NOMO-1 treated with DMSO at 0.1 percent for 48 hours (cell line): ENCODE measurements around the gene NAA40.

ENCODE experiments used
- DNase-seq: peaks from one replicate; lab custom pipeline; 2025; ENCODE audit not compliant: unreplicated experiment; lab: John Stamatoyannopoulos, UW

NAA40 gene

DNA sequence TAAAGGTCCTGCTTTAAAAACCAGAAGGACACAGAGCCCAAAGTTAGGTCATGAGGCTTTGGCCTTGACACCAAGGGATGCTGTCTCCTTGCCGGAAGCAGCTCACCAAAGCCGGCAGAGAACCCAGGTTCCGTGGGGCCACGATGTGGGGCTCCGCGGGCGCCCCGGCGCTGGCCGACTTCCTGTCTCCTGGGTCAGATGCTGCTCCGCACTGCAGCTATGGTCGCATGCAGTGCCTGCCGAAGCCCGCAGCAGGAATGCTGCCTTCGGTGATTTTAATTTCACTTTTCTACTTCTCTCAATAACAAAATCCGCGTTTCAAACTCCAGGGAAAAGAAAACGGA lies 47.0 kb downstream of the NAA40 start:
- DNase-seq, result peak; percentile 34

DNA sequence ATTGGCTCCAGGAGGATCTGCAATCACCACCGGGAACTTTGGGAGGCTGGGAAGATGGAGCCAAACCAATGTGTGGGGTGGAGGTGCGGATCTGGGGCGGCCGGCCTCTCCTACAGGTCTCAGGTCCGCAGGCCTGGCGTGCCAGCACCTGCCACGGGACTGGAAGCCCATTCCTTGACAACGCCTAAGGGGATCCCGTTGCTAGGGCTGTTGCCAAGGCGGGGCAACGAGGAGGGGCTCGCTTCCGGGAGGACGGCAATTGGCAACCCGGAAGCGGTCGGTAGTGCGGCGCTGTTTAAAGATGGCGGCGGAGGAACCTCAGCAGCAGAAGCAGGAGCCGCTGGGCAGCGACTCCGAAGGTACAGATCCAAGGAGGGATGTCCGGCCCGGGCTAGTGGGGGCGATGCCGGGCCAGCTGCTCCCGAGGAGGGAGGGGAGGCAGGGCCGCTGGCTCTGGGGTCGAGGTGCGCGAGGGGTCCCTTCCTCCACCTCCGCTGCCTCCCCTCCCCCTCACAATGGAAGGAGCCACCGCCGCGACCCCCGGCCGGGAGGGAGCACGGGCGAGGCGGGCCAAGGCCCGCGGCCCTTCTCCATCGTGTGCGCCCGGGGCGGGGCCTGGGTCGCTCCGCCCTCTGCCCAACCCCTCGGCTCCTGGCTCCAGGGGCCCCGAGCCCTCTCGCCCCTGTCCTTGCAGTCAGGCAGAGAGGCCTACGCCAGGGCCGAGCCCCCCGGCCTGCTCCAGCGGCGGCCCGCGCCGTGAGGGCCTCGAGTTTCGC lies 47.5 kb downstream of the NAA40 start, which contains the start of gene OTUB1:
Gene OTUB1, plus strand, starts transcription at position 283 of the 776 bp plus-strand sequence. Its CDS starts 19 bp downstream, at position 302.
- DNase-seq, result peak; percentile 81

DNA sequence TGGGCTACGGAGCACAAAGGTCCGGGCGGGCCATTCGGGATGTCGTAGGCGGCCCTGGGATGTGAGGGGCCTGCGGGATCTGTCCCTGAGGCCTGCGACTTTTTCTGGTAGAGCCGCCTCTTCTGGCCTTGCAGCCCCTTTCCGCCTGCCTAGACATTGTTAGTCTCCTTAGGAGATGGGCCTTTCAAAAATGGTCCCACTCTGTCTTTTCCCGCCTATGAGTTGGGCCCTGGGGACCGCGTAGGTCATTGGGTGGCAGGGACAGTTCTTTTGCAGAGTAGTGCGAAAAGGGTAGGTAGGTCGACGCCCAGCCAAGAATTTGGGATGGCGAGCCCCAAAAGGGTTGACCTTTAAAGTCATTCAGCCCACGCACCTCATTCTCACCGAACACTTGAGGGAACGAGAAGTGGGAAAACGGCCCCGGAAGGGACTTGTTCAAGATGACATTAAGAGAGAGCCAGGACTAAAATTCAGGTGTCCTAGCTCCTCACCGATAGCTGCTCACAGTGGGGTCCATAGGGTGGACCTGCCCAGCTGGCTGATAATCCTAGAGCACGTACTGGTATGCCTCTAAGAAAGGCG lies 48.2 kb downstream of the NAA40 start:
- DNase-seq, result no peak

DNA sequence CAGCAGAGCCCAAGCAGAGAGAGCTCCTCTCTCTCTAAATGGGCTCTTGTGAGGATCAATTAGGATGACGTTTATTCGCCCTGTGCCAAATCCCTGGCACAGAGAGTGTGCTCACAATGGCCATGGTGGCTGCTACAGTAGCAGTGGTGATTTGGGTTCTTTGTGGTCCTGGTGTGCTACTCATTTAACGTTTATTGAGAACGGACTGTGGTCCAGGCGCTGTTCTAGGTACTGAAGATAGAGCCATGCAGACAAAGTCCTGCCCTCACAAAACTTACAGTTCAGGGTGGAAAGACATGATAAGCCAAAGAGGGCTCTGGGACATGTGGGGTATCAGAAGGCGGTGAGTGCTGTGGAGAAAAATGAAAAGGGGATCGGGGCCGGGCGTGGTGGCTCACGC lies 52.8 kb downstream of the NAA40 start:
- DNase-seq, result no peak

DNA sequence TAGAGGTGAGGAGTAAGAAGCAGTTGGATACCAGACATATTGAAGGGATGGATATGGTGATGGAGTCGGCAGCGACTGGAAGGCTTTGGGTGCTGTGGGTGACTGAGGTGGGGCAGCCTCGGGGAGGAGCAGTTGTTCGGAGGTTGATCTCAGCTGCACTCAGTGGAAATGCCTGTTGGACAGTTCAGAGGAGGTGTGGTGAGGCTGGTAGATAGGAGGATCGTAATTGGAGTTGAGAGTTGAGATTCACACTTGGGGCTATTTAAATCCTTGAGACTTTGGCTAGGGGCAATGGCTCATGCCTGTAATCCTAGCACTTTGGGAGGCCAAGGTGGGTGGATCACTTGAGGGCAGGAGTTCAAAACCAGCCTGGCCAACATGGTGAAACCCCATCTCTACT lies 54.3 kb downstream of the NAA40 start:
- no peak for DNase-seq

DNA sequence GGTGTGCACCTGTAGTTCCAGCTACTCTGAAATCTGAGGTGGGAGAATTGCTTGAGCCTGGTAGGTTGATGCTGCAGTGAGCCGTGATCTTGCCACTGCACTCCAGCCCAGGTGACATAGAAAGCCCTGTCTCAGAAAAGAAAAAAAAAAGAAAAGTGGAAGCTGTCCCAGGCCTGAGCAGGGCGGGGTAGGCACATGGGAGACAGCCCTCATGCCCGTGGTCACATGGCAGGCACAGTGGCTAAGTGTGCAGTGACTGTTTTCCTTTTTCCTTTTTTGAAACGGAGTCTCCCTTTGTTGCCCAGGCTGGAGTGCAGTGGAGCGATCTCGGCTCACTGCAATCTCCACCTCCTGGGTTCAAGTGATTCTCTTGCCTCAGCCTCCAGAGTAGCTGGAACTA lies 55.2 kb downstream of the NAA40 start:
- DNase-seq, result no peak

DNA sequence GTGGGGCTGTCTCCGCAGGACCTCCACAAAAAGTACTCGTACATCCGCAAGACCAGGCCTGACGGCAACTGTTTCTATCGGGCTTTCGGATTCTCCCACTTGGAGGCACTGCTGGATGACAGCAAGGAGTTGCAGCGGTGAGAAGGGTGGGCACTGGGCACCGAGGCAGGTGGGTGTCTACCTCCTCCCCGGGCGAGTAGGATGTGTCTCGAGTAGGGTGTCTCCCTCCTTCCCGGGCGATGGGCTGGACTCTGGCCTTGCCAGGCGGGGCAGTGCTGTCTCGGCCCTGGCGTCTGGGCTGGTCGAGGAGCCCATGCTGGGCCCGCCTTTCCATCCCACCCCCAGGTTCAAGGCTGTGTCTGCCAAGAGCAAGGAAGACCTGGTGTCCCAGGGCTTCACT lies 57.7 kb downstream of the NAA40 start:
- no peak for DNase-seq

DNA sequence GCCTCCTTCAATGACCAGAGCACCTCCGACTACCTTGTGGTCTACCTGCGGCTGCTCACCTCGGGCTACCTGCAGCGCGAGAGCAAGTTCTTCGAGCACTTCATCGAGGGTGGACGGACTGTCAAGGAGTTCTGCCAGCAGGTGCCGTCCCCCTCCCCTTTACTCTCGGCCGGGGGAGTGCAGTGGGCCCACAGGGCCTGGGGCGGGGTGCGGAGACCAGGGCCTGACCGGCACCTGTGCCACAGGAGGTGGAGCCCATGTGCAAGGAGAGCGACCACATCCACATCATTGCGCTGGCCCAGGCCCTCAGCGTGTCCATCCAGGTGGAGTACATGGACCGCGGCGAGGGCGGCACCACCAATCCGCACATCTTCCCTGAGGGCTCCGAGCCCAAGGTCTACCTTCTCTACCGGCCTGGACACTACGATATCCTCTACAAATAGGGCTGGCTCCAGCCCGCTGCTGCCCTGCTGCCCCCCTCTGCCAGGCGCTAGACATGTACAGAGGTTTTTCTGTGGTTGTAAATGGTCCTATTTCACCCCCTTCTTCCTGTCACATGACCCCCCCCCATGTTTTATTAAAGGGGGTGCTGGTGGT lies 58.4 kb downstream of the NAA40 start:
- no peak for DNase-seq

DNA sequence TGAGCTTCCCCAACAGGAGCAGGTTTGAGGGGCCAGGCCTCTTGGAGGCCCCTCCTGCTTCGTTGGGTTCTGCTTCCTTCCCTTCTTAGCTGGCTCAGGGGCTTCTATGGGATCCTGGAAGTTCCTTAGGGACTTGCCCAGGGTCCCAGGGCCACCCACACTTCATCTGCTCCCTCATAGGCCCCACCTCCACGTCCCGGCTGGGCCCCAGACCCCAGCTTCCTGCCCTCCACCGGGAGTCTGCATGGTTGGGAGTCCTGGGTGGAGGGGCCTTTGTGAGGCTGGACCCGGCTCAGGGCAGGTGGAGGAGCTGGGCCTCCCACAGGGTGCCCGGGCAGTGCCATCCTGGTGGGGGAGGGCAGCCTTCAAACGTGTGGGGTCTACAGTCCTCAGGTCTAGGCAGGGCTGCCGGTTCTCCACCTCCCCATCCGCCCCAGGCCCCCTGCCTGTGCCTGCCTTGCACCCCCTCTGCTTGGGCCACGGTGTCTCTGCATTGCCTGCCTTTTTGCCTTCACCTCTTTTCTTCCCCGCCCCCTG lies 59.1 kb downstream of the NAA40 start:
- no peak for DNase-seq

DNA sequence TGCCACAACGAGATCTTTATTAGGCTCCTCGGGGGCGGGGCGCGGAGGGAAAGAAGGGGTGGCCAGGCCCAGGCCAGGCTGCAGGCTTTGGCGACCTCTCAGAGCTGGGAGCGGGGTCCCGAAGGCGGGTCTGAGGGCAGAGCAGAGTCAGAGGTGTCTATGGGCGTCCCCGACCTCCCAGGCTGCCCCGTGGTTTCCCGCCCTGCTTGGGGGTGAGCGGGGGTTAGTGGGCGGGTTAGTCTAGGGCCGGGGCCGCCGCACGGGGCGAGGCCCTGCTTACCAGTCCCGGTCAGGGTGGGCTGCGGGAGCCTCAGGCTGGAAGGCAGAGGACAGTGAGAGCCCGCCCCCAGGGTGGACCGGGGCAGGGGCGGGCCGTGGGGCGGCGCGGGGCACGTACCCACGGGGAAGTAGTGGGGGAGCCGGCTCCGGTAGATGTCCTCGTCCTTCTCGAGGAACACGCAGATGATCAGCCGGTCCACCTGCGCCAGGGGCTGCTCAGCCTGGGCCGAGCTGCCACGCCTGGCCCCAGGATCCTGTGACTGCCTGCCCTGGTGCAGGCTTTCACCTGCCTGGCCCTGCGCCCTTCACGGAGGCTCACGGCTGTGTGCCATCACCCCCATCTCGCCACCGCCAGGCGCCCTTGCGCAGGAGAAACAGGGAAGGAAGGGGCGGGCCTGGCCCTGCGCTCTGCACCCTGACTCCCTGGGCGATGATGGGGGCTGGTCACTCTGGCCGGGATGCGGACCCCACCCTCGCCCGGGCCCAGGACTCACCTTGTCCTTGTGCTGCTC lies 60.0 kb downstream of the NAA40 start:
- DNase-seq, result no peak

DNA sequence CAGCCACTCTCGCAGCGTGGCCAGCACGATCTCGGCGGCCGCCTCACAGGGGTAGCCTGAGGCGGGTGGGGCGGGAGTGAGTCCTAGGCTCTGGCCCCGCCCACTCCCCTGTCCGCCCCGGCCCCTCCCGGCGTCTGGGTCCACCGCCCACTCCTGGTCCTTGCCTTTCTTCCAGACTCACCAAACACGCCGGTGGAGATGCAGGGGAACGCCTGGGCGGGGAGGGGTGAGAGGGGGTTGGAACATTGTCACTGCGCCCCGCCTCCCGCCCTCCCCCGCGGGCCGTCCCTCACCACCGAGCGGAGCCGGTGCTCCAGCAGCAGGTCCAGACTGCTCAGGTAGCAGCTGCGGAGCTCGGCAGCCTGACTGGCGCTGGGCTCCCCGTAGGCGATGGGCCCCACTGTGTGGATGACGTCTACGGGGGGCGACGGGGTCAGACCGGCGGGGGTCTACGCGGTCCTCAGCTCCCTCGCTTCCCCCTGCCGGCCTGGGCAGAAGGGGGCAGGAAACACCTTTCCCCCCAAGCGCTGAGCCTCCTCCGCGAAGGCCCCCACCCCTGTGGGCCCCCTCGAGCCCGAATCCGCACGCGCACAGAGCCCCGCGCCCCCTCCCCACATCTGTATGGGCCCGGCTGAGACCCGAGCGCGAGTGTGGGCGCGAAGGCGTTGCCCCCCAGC lies 60.7 kb downstream of the NAA40 start:
- DNase-seq, result no peak

DNA sequence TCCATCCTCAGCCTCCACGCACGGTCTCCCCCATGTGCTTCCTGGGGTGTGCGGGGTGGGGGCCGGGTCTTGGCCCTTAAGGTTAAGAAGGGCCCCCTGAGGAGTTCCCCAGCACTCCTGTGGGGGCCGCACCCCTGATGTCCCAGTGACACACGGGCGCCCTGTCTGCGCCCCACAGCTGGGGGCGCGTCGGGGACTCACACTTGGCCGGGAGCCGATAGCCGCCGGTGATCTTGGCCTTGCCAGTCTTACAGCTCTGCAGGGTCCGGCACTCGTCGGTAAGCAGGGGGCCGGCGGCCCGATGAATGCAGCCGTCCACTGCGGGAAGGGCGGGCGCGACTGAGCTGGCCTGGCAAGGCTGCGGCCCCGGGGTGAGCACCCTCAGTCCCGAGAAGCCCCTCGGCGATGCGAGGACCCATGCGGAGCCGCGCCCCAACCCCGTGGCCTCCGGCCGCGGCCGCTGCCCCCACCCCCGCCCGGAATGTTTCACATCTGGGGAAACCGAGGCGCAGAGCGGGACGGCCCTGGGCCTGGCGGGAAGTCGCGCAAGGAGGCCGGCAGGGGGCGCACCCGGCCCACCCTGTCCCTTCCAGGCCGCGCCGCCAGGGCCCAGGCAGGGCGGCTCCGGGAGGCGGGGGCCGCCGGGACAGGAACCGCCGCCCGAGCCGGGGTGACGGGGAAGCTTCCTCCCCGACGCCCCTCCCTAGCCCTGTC lies 61.4 kb downstream of the NAA40 start:
- peak; percentile 39 for DNase-seq

DNA sequence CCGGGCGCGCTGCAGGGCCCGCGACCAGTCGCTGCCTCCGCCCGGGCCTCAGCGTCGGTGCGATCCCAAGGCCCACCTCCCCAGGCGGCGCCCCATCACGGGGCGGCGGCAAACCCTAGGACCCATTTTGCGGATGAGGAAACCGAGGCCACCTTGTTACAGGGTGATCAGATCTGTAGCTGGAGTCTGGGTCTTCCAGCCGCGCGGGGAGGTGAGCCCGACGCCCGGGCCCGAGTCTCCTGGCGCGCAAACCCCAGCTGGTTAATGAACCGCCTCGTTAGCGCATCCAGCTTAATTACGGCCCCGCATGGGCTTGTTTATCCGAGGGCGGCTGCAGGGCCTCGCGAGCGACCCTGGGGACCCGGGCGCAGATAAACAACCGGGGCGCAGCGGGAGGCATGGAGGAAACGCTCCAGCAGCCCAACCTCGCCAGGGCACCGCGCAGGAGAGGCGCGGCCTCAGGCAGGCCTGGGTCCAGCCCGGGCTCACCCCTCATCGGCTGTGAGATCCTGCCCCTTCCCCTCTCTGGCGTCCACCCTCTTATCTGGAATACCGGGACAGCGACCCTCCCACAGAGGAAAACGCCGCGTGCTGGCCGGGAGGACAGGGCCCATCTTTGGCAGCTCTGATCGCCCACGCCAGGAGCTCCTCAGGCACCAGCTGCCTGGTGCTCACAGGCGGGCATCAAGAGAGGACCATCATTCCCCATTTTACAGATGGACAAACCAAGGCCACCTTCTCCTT lies 62.1 kb downstream of the NAA40 start:
- DNase-seq, result no peak

DNA sequence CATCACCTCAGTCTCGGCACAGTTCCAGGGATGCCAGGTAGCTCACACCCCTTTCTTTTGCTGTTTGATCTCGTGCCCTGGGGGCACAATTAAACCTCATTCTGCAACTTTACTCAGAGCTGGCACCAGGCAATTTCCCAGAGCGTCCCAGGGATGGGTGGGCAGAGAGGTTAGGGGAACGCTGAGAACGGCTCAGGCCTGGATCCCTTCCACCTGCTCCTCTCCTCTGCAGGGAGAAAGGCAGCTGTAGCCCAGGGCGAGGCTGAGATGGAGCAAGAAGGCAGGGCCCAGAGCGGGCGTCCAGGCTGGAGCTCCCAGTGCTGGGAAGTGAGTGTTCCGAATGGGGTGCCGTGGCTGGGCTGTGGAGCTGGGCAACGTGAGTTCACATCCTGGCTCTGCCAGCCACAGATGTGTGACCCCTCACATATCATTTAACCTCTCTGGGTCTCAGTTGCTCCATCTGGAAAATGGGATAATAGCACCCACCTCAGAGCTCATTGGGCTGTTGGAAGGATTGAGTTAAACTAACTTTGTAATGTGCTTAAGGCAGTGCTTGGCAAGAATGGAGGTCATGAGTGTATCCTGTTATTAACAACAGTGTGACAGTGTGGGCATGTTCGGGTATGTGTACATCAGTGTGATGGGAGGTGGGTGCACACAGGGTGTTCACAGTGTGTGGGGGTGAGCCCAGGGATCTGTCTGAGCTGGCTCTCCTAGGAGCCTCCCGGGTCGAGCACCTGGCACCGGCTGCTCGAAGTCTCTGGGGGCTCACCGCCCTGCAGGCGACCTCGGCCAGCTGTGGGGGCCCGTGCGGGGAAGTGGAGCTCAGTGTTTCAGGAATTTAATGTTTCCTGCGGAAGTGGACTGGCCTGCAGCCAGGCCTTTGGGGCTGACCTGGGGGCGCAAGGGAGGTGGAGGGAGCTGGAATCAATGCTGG lies 63.0 kb downstream of the NAA40 start:
- no peak for DNase-seq

DNA sequence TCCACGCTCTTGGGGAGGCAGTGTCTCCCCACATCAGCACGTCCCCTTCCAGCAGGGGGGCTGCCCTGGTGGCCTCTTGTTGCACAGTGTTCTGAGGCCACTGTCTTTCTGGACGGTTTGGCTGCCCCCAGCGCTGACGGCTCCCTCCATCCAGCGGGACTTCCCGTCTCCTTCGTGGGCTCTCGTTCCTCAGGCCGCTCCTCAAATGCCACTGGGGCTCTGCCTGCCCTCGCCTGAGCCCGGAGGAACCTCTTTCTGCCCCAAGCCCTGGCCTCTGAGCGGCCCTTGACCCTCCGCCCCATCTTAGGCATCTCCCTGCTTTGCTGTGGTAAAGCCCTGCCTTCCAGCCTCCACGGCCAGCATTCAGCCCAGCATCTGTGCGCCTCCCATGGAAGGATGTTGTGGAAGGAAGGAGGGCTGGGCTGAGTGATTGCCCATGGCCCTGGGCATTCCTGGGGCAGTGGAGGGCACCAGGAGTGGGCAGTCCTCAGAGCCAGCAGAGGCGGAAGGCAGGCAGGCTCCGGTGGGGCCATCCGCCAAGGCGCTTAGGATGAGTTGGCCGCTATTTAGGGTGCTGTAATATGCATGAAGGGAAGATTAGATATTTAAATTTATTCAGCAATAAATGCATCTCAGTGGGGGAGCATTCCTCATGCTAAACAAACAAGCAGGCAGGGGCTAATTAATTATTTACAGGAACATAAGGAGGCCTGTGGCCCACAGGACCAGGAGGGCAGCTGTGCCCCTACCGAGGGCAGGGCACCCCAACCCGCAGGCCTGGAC lies 65.2 kb downstream of the NAA40 start:
- DNase-seq, result no peak

DNA sequence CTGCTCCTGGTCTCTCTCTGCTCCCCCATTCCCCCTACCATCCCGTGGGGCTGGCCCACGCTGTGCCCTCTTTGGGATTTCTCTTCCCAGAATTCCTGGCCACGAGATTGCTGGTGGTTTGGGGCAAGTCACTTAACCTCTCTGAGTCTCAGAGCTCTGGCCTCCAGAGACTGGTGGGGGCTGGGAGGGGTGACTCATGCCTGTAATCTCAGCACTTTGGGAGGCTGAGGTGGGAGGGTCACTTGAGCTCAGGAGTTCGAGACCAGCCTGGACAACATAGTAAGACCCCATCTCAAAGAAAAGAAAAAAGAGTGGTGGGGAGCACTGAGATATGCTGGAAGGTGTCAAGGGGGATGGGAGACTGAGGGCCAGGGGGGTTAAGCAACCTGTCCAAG lies 65.8 kb downstream of the NAA40 start:
- DNase-seq, result no peak

DNA sequence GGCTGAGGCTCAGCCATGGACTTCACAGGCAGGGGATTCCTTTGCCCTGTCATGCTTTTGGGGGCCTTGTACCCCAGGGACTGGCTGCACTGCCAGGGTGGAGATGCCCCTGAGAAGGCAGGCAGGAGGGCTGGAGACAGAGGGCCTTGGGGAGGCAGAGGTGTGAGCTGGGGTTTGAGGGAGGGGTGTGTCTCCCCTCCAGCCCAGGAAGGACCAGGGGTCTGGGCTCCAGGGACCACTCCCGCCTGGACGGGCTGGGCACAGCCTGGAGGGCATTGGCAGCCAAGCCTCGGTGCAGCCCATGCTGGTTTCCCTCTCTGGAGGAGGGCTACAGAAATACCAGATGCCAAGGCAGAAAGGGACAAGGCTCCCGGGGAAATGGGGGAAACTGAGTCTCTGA lies 66.9 kb downstream of the NAA40 start:
- no peak for DNase-seq

DNA sequence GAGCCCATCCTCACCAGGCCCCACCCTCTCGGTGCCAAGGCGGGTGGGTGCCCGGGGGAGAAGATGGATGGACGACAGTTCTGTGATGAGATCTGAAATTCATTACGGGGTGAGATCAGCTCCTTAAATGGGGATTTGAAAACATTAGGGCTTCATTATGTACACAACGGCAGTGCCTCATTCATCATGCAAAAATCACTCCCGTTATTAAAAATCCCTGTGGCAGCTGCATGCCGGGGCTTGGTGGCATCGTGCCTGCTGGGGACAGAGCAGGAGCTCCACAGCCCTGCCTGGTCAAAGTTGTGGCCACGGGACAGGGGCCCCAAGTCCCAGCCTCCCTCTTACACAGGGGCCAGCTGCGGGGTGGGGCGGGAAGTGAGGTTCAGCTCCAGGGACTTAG lies 67.6 kb downstream of the NAA40 start:
- no peak for DNase-seq
